HG03457 (cell line): ENCODE results near the gene MPL.
"Not testable (repeated sequence)": the region's sequence is repeated elsewhere in the genome, so short reads cannot be mapped to it uniquely, and the experiment has no call there.

Source experiments
- ATAC-seq: cut with Tn5 transposase; IDR thresholded peaks from one replicate; pipeline ENCODE4 v1.9.1; 2021; ENCODE audit warnings: moderate number of reproducible peaks; ENCODE audit not compliant: unreplicated experiment

The MPL gene

DNA sequence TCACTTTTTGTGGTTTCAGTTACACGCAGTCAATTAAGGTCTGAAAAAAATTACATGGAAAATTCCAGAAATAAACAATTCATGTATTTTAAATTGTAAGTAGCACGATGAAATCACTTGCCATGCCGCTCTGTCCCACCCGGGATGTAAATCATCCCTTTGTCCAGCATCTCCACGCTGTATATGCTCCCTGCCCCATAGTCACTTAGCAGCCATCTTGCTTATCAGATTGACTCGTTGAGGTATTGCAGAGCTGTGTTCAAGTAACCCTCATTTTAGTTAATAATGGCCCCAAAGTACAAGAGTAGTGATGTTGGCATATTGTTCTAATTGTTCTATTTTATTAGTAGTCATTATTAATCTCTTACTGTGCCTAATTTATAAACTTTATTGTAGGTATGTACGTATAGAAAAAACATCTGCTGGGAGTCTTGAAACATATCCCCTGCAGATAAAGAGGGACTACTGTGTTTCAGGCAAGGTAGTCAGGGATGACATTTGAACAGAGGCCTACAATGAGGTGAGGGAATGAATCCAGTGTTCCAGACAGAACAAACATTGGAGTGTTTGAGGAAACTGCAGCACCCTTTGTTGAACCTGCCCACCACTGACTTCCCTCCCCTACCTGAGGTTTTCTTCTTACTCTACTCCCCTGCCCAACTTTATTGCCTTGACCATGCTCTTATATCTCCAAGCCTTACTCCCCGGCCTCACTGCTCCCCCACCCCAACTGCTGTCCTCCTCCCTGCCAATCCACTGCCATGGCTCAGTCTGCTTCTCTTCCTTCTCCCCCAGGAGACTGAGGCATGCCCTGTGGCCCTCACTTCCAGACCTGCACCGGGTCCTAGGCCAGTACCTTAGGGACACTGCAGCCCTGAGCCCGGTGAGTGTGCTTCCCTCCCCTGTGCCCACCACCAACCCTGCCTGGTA is 14.1 kb downstream of the MPL start:
- no peak for ATAC-seq

- no peak for ATAC-seq
Measured at GRCh38 chr1:43352351-43352705, 14.7 kb downstream of the MPL start.

DNA sequence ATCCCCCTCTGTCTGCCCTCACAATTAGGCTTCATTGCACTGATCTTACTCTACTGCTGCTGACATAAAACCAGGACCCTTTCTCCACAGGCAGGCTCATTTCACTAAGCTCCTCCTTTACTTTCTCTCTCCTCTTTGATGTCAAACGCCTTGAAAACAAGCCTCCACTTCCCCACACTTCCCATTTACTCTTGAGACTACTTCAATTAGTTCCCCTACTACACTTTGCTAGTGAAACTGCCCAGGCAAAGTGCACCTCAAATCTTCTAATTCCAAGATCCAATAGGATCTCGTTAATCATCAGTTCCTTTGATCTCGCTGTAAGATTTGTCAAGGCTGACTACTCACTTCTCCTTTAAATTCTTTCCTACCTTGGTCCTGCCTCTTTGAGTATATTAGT is 15.3 kb downstream of the MPL start:
- no peak for ATAC-seq

DNA sequence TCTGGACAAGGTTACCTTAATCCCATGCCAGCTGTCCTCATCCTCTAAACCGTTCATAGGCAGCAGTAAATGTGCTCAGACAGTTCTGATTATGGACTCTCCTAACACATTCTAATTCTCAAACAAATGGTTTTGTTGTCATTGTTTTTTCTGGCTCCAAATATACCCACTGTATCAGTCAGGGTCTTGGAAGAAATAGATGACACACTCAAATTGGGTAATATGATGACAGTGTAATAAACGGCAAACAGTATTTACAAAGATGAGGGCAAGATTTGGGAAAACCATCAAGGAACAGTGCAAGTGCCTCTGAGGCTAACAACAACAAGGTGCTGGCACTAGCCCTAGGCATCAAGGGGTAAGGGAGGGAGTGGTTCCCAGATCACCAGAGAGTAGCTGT is 16.9 kb downstream of the MPL start:
- ATAC-seq = no peak

DNA sequence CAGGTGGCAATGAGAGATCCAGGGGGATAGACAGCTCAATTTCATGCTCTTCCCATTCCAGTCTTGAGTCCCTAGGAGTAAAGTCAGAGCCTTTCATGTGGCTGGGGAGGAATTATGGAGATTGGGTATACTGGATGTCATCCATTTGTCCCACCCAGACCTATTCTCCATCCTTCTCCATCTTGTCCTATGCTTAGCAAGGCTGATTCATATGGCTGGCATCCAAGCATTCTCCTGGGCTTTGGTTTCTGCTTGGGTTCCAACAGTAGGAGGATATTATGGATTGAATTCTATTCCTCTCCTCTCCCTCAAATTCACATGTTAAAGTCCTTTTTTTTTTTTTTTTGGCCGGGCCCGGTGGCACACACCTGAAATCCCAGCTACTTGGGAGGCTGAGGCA is 17.3 kb downstream of the MPL start:
- no peak for ATAC-seq

GRCh38 chr1:43357251-43357650 is 19.6 kb downstream of the MPL start:
- ATAC-seq = no peak

- no peak for ATAC-seq
Measured at GRCh38 chr1:43358121-43358745, 20.6 kb downstream of the MPL start.

- peak; percentile 87 for ATAC-seq
Measured at GRCh38 chr1:43358746-43359693, 21.4 kb downstream of the MPL start, which contains the start of gene CDC20. TSS of gene CDC20 (plus strand) at chr1:43358981. CDS start at chr1:43359216, 235 bp downstream.

DNA sequence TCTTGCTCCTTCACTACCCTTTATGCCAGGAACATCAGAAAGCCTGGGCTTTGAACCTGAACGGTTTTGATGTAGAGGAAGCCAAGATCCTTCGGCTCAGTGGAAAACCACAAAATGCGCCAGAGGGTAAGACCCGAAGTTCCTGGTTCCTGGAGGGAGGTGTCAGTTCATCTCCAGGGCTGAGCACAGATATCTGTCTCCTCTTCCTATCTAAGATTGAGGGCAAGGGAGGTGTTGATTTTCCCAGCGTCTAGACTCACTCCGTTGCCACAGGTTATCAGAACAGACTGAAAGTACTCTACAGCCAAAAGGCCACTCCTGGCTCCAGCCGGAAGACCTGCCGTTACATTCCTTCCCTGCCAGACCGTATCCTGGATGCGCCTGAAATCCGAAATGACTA is 22.1 kb downstream of the MPL start:
- no peak for ATAC-seq

DNA sequence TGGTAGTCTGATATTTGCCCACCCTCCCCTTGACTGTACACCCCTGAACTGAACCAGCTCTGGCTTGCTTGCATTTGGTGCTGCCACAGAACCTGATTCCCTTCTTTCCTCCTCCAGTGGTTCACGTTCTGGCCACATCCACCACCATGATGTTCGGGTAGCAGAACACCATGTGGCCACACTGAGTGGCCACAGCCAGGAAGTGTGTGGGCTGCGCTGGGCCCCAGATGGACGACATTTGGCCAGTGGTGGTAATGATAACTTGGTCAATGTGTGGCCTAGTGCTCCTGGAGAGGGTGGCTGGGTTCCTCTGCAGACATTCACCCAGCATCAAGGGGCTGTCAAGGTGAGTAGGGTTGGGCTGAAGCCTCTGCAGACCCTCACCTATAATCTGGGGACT is 23.0 kb downstream of the MPL start:
- ATAC-seq = no peak

DNA sequence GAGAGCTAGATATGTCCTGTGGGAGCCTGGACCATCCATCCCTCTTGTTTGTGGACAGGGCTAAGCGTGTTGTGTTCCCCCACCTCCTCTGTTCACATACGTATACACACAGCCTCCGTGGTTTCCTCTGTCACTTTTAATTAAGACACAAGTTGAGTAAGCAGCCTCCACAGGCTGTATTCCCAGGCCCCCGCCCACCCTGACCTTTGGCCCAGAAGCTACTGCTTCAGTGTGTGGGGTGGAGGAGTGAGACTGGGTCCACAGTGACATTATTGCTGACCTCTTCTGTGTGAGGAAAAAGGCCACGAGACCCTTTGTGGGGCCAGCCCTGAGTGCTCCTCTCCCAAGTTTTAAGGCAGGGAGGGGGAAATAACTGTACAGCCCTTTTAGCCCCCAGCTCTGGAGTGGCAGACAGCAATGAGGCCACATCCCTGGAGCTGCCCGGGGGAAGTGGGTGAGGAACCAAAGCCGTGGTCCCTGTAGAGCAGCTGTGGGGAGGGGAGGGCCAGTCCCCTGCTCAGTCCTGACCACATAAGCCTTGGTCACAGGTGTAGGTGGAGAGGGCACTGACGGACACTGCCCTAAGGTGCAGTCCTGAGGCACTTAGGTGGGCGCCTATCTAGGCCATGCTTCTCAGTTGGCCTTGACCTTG is 25.8 kb downstream of the MPL start:
- ATAC-seq = no peak

DNA sequence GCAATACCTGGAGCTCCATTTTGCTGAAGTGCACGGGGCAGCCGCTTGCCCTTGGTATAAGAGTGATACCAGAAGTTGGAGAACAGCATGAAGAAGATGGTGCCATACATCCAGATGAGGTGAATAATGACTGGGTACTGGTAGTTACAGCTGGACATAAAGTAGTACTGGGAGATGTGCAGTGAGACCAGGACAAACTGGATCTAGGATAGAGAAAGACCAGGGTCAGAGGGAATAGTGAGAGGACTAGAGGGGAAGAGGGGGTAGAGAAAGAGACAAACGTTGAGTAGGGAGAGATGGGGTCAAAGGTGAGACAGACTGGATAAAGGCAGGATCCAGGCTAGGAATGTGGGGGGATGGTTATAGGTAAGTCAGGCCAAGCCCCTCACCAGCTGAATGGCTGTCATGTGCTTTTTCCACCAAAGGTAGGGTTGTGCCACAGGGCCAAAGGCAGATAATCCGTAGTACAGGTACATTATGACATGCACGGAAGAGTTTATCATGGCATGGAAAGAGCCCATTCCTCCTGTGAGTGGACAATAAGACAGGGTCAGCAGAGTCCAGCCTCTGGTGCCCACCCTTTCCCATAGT is 26.4 kb downstream of the MPL start:
- ATAC-seq = no peak

DNA sequence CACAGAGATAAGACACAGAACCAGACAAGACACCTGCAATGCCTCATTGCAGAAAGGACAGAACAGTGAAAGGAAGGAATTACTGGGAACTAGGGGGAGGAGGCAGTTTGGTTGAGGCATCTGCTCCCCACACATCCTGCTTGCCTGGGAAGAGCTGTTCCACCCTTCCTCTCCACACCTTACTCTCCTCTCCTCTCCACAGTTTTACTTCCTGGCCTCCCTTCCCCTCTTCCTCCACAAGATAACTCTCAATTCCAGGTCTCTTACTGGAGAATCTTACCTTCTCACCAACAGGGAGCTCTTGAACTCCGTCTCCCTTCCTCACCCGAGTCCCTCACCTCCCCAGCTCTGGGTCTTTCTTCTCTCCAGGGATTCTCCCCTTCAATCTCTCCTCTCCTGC is 28.1 kb downstream of the MPL start:
- no peak for ATAC-seq

- no peak for ATAC-seq
Measured at GRCh38 chr1:43366179-43366578, 28.6 kb downstream of the MPL start.

DNA sequence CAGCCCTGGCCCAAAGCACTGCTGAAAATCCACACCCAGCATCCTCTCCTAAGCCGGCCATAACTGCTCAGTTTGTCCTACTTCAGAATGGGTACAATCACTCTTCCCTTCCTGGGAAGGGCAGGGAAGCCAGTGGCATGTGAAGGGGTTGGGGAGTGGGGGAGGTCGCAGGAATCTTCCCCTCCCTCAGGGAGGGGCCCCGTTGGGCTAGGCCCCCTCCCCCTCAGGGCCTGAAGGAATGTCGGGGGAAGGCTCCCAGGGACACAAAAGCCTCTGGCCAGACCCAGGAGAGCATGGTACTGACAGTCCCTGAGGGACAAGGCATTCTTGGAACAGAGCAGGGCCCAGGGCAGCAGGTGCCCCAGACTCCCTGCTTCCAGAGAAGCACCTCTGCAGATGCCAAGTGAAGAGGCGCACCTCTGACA is 29.0 kb downstream of the MPL start:
- ATAC-seq = no peak

- peak; percentile 24 for ATAC-seq
Measured at GRCh38 chr1:43367026-43367903, 29.6 kb downstream of the MPL start.

DNA sequence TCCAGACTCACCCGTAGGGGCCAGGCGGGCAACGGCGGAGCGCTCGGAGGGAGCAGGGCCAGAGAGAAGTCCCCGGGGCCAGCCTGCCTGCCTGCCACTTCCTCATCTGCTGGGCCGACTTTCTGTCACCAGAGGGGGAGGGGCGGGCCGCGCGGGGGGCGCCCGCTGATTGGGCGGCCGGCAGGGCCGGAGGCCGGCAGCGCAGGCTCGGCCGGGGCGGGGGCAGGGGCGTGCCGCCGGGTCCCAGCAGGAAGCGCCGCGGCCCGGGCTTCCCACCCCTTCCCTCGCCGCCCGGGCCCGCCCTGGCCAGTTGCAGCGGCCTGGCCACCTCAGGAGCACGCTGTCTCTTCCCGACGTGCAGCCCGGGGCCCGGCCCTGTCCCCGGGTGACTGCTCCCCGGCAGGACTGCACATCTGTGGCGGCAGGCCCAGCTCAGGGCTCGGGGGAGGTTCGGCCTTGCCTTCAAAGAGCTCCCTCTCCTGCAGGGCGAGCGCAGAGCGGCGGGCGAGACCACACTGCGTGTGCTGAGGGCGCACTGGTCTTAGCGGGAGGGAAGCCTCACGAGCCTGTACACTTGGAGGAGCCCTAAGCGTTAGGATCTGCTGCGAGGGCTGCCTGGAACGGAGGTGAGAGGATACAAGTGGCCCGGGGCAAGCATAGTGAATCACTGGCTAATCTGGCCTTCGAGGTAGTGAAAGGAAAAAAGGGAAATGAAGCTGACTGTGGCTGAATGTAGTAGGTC is 30.5 kb downstream of the MPL start, which contains the start of gene ELOVL1:
TSS of gene ELOVL1 (minus strand) at position 108 of the 742 bp plus-strand sequence. CDS start 2,402 bp downstream, outside the sequence.
- ATAC-seq = peak; percentile 58

DNA sequence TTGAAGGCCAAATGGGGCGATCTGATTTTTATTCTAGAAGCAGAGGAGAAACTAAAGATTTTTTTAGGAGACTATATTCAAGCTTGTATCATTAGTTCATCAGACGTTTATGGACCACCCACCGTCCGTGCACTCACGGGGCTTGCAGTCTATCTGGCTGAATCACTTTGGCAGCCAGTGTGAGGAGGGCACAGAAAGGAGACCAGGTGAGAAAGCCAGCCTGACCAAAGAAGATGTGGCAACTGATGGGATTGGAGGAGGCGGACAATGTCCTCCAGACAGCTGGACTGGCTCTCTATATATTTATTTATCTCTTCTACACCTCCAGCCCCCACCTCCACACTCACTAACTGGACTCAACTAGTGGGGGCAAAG is 31.0 kb downstream of the MPL start:
- no peak for ATAC-seq

DNA sequence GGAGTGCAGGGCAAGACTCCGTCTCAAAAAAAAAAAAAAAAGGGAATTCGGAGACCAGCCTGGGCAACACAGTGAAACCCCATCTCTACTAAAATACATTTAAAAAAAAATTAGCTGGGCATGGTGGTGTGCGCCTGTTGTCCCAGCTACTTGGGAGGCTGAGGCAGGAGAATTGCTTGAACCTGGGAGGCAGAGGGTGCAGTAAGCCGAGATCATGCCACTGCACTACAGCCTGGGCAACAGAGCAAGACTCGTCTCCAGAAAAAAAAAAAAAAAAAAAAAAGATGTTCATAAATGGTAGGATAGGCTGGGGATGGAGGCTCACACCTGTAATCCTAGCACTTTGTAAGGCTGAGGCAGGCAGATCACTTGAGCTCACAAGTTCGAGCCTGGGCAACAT is 32.2 kb downstream of the MPL start:
- not testable (repeated sequence) for ATAC-seq
